GM19463 (cell line): ENCODE data around the gene ADH4.
"Not testable (repeated sequence)": the region's sequence is repeated elsewhere in the genome, so short reads cannot be mapped to it uniquely, and the experiment has no call there.

Source experiments
- ATAC-seq: cut with Tn5 transposase; IDR thresholded peaks from one replicate; pipeline ENCODE4 v1.9.1; 2021; ENCODE audit warnings: mild to moderate bottlenecking, moderate library complexity; ENCODE audit not compliant: unreplicated experiment

Gene ADH4

GRCh38 chr4:99144070-99144469, at the start of gene ADH4:
ADH4 (minus strand) TSS chr4:99144297; CDS start chr4:99144222, 75 bp downstream.
- ATAC-seq: no peak

GRCh38 chr4:99190336-99190735, 46.2 kb upstream of the ADH4 start:
- no peak for ATAC-seq

GRCh38 chr4:99189900-99190299, 45.8 kb upstream of the ADH4 start:
- ATAC-seq: not testable (repeated sequence)

- no peak for ATAC-seq
Measured at GRCh38 chr4:99186029-99186428, 41.9 kb upstream of the ADH4 start.

GRCh38 chr4:99185581-99185980, 41.5 kb upstream of the ADH4 start:
- no peak for ATAC-seq

GRCh38 chr4:99180382-99181070, 36.4 kb upstream of the ADH4 start:
- ATAC-seq: no peak

- ATAC-seq: no peak
Measured at GRCh38 chr4:99179626-99180025, 35.5 kb upstream of the ADH4 start.

- no peak for ATAC-seq
Measured at GRCh38 chr4:99179178-99179577, 35.1 kb upstream of the ADH4 start.

- ATAC-seq: no peak
Measured at GRCh38 chr4:99166544-99166943, 22.4 kb upstream of the ADH4 start.

- ATAC-seq: no peak
Measured at GRCh38 chr4:99165978-99166377, 21.9 kb upstream of the ADH4 start.

- ATAC-seq: no peak
Measured at GRCh38 chr4:99161373-99162099, 17.4 kb upstream of the ADH4 start.

GRCh38 chr4:99159699-99160098, 15.6 kb upstream of the ADH4 start:
- ATAC-seq: no peak

GRCh38 chr4:99157478-99157935, 13.4 kb upstream of the ADH4 start:
- ATAC-seq: no peak

- no peak for ATAC-seq
Measured at GRCh38 chr4:99156992-99157391, 12.9 kb upstream of the ADH4 start.

GRCh38 chr4:99154658-99155342, 10.7 kb upstream of the ADH4 start:
- no peak for ATAC-seq

GRCh38 chr4:99151995-99152394, 7.9 kb upstream of the ADH4 start:
- no peak for ATAC-seq

- no peak for ATAC-seq
Measured at GRCh38 chr4:99151452-99151851, 7.4 kb upstream of the ADH4 start.

GRCh38 chr4:99149426-99150019, 5.4 kb upstream of the ADH4 start:
- no peak for ATAC-seq

GRCh38 chr4:99148550-99148949, 4.5 kb upstream of the ADH4 start:
- ATAC-seq: no peak

GRCh38 chr4:99144587-99144986, 490 bp upstream of the ADH4 start:
- no peak for ATAC-seq

- ATAC-seq: no peak
Measured at GRCh38 chr4:99136329-99136728, 7.8 kb downstream of the ADH4 start.
